HEK293 (cell line): ENCODE measurements around the gene SOCS4.
"Not testable (repeated sequence)": the region's sequence is repeated elsewhere in the genome, so short reads cannot be mapped to it uniquely, and the experiment has no call there.

Experiments used
- CTCF ChIA-PET: fragments of 350-600 bp; formaldehyde crosslinking; extraction: SDS; loops from one replicate; lab custom pipeline; 2021; ENCODE audit warnings: antibody characterized with exemption; lab: Yijun Ruan, JAX
- POLR2A ChIA-PET: fragments of 300-600 bp; formaldehyde crosslinking; extraction: SDS; loops from one replicate; lab custom pipeline; 2020; ENCODE audit warnings: antibody characterized with exemption, inconsistent platforms; lab: Yijun Ruan, JAX
- H3K27ac ChIP-seq: fragments of 200-500 bp; sonication (Bioruptor generic); 2 replicates; pipeline ENCODE4 v1.5.1; 2014; ENCODE audit warnings: low read depth, low read length, control low read depth, inconsistent platforms; ENCODE audit errors: extremely low read depth
- H3K36me3 ChIP-seq, 2 experiments: fragments of 200-500 bp in 1 of 2; sonication (Bioruptor generic) in 1 of 2; 1 replicate in 1 of 2; 2 replicates in 1 of 2; pipeline ENCODE4 v1.5.1; 2014 to 2017; ENCODE audit warnings: inconsistent platforms in 2 of 2, low read length in 2 of 2; ENCODE audit not compliant: control insufficient read depth in 2 of 2, insufficient read depth in 1 of 2
- H3K4me1 ChIP-seq: fragments of 200-500 bp; sonication (Bioruptor generic); 2 replicates; pipeline ENCODE4 v1.5.1; 2014; ENCODE audit warnings: mild to moderate bottlenecking, low read length, inconsistent platforms; ENCODE audit not compliant: control insufficient read depth, insufficient read depth
- H3K4me3 ChIP-seq: 2 replicates; pipeline ENCODE4 v1.5.1; 2011; ENCODE audit warnings: low read depth, mild to moderate bottlenecking, control low read depth, low read length, moderate library complexity
- H3K9me3 ChIP-seq: fragments of 200-500 bp; sonication (Bioruptor generic); 2 replicates; pipeline ENCODE4 v1.5.1; 2014; ENCODE audit warnings: low read depth, low read length, inconsistent platforms; ENCODE audit not compliant: control insufficient read depth, insufficient read depth
- GLIS1 ChIP-seq: fragments of 450-650 bp; formaldehyde crosslinking; IDR thresholded peaks from 2 replicates; pipeline ENCODE4 v1.5.1; 2016; ENCODE audit warnings: missing biosample characterization, missing genetic modification characterization
- HOXA7 ChIP-seq: sonication (generic); formaldehyde crosslinking; IDR thresholded peaks from 2 replicates; pipeline ENCODE4 v1.8.1; 2022; ENCODE audit warnings: missing genetic modification reagents, borderline replicate concordance
- KLF7 ChIP-seq: fragments of 450-650 bp; formaldehyde crosslinking; IDR thresholded peaks from 2 replicates; pipeline ENCODE4 v1.5.1; 2016; ENCODE audit warnings: missing biosample characterization, missing genetic modification characterization, borderline replicate concordance
- PRDM1 ChIP-seq: fragments of 450-650 bp; formaldehyde crosslinking; IDR thresholded peaks from 2 replicates; pipeline ENCODE4; 2016; ENCODE audit warnings: missing biosample characterization, missing genetic modification characterization
- ZBTB7A ChIP-seq: fragments of 450-650 bp; formaldehyde crosslinking; IDR thresholded peaks from 2 replicates; pipeline ENCODE4 v1.5.1; 2016; ENCODE audit warnings: low read depth, missing biosample characterization, missing genetic modification characterization
- ZNF114 ChIP-seq: fragments of 450-650 bp; formaldehyde crosslinking; IDR thresholded peaks from 2 replicates; pipeline ENCODE4 v1.5.0; 2017; ENCODE audit warnings: missing biosample characterization, missing genetic modification characterization
- ZNF132 ChIP-seq: fragments of 450-650 bp; formaldehyde crosslinking; IDR thresholded peaks from 2 replicates; pipeline ENCODE4 v1.5.1; 2017; ENCODE audit warnings: missing biosample characterization, missing genetic modification characterization, borderline replicate concordance
- ZNF155 ChIP-seq: fragments of 450-650 bp; formaldehyde crosslinking; IDR thresholded peaks from 2 replicates; pipeline ENCODE4 v1.5.1; 2016; ENCODE audit warnings: missing biosample characterization, missing genetic modification characterization
- ZNF239 ChIP-seq: fragments of 450-650 bp; formaldehyde crosslinking; IDR thresholded peaks from 2 replicates; pipeline ENCODE4 v1.5.1; 2016; ENCODE audit warnings: missing biosample characterization, missing genetic modification characterization
- ZNF521 ChIP-seq: fragments of 450-650 bp; formaldehyde crosslinking; IDR thresholded peaks from 2 replicates; pipeline ENCODE4 v1.5.1; 2017; ENCODE audit warnings: missing biosample characterization, mild to moderate bottlenecking, missing genetic modification characterization
- ZNF544 ChIP-seq: fragments of 450-650 bp; formaldehyde crosslinking; IDR thresholded peaks from 2 replicates; pipeline ENCODE4 v1.5.0; 2017; ENCODE audit warnings: missing biosample characterization, missing genetic modification characterization
- ZNF600 ChIP-seq: fragments of 450-650 bp; formaldehyde crosslinking; IDR thresholded peaks from 2 replicates; pipeline ENCODE4 v1.5.1; 2016; ENCODE audit warnings: missing biosample characterization, missing genetic modification characterization
- ZNF629 ChIP-seq: fragments of 450-650 bp; formaldehyde crosslinking; IDR thresholded peaks from 2 replicates; pipeline ENCODE4 v1.5.1; 2017; ENCODE audit warnings: missing biosample characterization, missing genetic modification characterization
- ZNF791 ChIP-seq: fragments of 450-650 bp; formaldehyde crosslinking; IDR thresholded peaks from 2 replicates; pipeline ENCODE4 v1.5.1; 2016; ENCODE audit warnings: missing biosample characterization, missing genetic modification characterization
- TF ChIP-seq, protein P1 (sequence below): fragments of 450-650 bp; formaldehyde crosslinking; IDR thresholded peaks from 2 replicates; pipeline ENCODE4 v1.5.1; 2016; ENCODE audit warnings: missing biosample characterization, missing genetic modification characterization
- TF ChIP-seq, protein P2 (sequence below): fragments of 450-650 bp; formaldehyde crosslinking; IDR thresholded peaks from 2 replicates; pipeline ENCODE4 v1.5.1; 2016; ENCODE audit warnings: missing biosample characterization, missing genetic modification characterization
- TF ChIP-seq, protein P3 (sequence below): fragments of 450-650 bp; formaldehyde crosslinking; IDR thresholded peaks from 2 replicates; pipeline ENCODE4 v1.5.1; 2016; ENCODE audit warnings: missing biosample characterization, missing genetic modification characterization, borderline replicate concordance

Gene SOCS4

DNA sequence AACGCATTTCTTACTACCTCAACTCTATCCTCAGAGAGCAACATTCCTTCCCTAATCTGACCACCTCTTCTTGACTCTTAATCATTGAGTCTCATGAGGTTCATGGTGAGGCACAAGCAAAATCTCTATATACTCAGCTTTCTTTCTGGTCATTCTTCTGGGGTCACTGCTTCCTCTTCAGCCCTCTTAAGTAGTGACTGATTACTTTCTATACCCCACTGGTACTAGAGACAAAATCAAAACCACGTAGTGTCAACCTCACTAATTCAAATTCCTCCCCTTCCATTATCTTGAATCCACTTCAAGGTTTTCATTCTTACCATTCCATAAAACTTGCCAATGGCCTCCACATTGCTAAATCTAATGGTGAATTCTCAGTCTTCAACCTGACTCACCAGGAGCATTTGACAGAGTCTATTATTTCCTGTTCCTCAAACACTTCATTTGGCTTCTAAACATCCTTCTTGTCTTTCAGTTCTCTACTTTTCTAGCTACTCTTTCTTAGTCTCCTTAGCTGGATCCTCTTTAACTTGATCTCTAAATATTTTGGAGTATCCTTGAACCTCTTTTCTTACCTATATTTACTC, 7.0 kb upstream of the SOCS4 start:
- H3K9me3 ChIP-seq = no peaks in the 10 kb centered on the region
- ChIA-PET POLR2A (interaction anchor here (0.6 kb wide), 1 partner anchor 1680 kb away, joined by 4 read pairs; no protein-coding TSS in a partner anchor), CTCF (interaction anchor here (0.7 kb wide), 1 partner anchor 31 kb away, joined by 3 read pairs; the partner anchor contains the start of gene MAPK1IP1L)
- no peak overlapping the region for H3K4me3 ChIP-seq
- H3K4me1 ChIP-seq = no peaks in the 10 kb centered on the region
- peaks cover 27 to 34% of the 10 kb centered on the region in 2 experiments for H3K36me3 ChIP-seq
- H3K27ac ChIP-seq = no peak overlapping the region
- TF ChIP-seq, protein P1, sequence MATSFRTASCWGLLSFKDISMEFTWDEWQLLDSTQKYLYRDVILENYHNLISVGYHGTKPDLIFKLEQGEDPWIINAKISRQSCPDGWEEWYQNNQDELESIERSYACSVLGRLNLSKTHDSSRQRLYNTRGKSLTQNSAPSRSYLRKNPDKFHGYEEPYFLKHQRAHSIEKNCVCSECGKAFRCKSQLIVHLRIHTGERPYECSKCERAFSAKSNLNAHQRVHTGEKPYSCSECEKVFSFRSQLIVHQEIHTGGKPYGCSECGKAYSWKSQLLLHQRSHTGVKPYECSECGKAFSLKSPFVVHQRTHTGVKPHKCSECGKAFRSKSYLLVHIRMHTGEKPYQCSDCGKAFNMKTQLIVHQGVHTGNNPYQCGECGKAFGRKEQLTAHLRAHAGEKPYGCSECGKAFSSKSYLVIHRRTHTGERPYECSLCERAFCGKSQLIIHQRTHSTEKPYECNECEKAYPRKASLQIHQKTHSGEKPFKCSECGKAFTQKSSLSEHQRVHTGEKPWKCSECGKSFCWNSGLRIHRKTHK (tag by site-specific recombination) = no peak
- TF ChIP-seq ZNF239 (no peak), ZNF521 (tag by site-specific recombination) (no peak), ZBTB7A (tag by site-specific recombination) (no peak), ZNF600 (tag by site-specific recombination) (no peak), ZNF544 (tag by site-specific recombination) (no peak), PRDM1 (tag by site-specific recombination) (no peak), KLF7 (tag by site-specific recombination) (no peak), ZNF629 (tag by site-specific recombination) (no peak), ZNF114 (tag by site-specific recombination) (no peak), ZNF132 (no peak)
- TF ChIP-seq, protein P2, sequence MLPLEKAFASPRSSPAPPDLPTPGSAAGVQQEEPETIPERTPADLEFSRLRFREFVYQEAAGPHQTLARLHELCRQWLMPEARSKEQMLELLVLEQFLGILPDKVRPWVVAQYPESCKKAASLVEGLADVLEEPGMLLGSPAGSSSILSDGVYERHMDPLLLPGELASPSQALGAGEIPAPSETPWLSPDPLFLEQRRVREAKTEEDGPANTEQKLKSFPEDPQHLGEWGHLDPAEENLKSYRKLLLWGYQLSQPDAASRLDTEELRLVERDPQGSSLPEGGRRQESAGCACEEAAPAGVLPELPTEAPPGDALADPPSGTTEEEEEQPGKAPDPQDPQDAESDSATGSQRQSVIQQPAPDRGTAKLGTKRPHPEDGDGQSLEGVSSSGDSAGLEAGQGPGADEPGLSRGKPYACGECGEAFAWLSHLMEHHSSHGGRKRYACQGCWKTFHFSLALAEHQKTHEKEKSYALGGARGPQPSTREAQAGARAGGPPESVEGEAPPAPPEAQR = no peak

DNA sequence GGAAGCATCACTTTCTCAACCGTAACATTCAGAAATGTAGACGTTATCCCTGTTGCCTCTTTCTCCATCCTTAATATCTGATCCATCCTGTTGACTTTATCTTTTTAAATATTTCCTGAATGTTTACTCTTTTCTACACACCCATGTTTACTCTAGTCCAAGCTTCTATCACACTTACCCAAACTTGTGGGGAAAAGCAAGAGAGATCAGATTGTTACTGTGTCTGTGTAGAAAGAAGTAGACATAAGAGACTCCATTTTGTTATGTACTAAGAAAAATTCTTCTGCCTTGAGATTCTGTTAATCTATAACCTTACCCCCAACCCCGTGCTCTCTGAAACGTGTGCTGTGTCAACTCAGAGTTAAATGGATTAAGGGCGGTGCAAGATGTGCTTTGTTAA, 2.7 kb upstream of the SOCS4 start:
- CTCF ChIA-PET = not testable (repeated sequence)

DNA sequence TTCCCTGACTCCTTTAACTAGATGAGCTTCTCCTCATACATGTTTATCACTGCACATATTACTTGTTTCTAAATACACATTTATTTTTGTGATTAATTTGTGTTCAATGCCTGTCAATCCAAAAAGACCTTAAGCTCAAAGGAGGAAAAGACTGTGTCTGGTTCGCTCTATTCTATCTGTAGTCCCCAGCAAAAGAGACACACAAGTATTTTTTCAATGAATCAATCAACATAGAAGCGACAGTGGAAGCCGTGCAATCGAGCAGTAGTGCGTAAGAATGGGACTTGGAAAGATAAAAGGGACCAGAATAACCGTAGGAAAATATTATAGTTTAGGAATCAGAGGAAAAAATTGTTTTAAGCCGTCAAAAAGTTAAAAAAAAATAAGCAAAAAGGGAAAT, 1.1 kb upstream of the SOCS4 start:
- peak overlapping the region; percentile 99 for H3K4me3 ChIP-seq
- ChIA-PET POLR2A (interaction anchor here (1.8 to 3.6 kb wide), 3 partner anchors 11 to 26 kb away, joined by 5 to 47 read pairs (median 11); partner anchors contain the start of gene MAPK1IP1L), CTCF (no interaction called here)
- H3K36me3 ChIP-seq = peaks cover 12 to 20% of the 10 kb centered on the region in 2 experiments; a peak in 2 of 3 replicates
- H3K27ac ChIP-seq = no peak overlapping the region
- TF ChIP-seq GLIS1 (no peak), ZNF155 (tag by site-specific recombination) (no peak), ZNF791 (tag by site-specific recombination) (no peak), HOXA7 (CRISPR knock-in tag) (no peak)
- TF ChIP-seq, protein P3, sequence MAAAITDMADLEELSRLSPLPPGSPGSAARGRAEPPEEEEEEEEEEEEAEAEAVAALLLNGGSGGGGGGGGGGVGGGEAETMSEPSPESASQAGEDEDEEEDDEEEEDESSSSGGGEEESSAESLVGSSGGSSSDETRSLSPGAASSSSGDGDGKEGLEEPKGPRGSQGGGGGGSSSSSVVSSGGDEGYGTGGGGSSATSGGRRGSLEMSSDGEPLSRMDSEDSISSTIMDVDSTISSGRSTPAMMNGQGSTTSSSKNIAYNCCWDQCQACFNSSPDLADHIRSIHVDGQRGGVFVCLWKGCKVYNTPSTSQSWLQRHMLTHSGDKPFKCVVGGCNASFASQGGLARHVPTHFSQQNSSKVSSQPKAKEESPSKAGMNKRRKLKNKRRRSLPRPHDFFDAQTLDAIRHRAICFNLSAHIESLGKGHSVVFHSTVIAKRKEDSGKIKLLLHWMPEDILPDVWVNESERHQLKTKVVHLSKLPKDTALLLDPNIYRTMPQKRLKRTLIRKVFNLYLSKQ (tag by site-specific recombination) = no peak
- H3K9me3 ChIP-seq = no peaks in the 10 kb centered on the region
- H3K4me1 ChIP-seq = peaks cover 19% of the 10 kb centered on the region

More for the DNA sequence above, 2.7 kb upstream of the SOCS4 start:
- H3K27ac ChIP-seq, H3K4me1 ChIP-seq, POLR2A ChIA-PET, H3K4me3 ChIP-seq, H3K9me3 ChIP-seq: not testable (repeated sequence)
- H3K36me3 ChIP-seq = peaks cover 14 to 27% of the 10 kb centered on the region in 2 experiments; a peak in 2 of 3 replicates
